Astrocyte (in vitro differentiated cells and primary cell): ENCODE data around the gene RANBP17. TPM values are rescaled to one million over a fixed set of nuclear protein-coding genes. Genes with fewer than 3 reads are reported as not detected.
"Not testable (repeated sequence)": the region's sequence is repeated elsewhere in the genome, so short reads cannot be mapped to it uniquely, and the experiment has no call there.

Experiments used
- DNase-seq: peaks from one replicate; pipeline ENCODE4 v3.0.0-alpha.2; 2010; ENCODE audit warnings: low read depth
- FAIRE-seq: peaks from 2 replicates; lab custom pipeline; 2011; peaks lifted over from hg19 to GRCh38; lab: Jason Lieb, UNC
- H2AFZ ChIP-seq: 2 replicates; pipeline ENCODE4 v1.6.0; 2012; ENCODE audit warnings: low read depth, low read length, inconsistent platforms
- H3K27ac ChIP-seq: 2 replicates; pipeline ENCODE4 v1.5.1; 2011; ENCODE audit warnings: low read depth, low read length, inconsistent platforms
- H3K27me3 ChIP-seq: 2 replicates; pipeline ENCODE4 v1.6.0; 2011; ENCODE audit warnings: low read length, inconsistent platforms; ENCODE audit not compliant: insufficient read depth
- H3K36me3 ChIP-seq: 2 replicates; pipeline ENCODE4 v1.5.1; 2011; ENCODE audit warnings: low read length, inconsistent platforms; ENCODE audit not compliant: insufficient read depth
- H3K4me1 ChIP-seq: 2 replicates; pipeline ENCODE4 v1.5.1; 2011; ENCODE audit warnings: low read length, inconsistent platforms; ENCODE audit not compliant: insufficient read depth
- H3K4me2 ChIP-seq: 2 replicates; pipeline ENCODE4 v1.6.0; 2012; ENCODE audit warnings: low read length, inconsistent platforms
- H3K4me3 ChIP-seq: 2 replicates; pipeline ENCODE4 v1.5.1; 2011; ENCODE audit warnings: low read depth, mild to moderate bottlenecking, low read length, inconsistent platforms; ENCODE audit not compliant: insufficient read depth
- H3K79me2 ChIP-seq: 2 replicates; pipeline ENCODE4 v1.6.0; 2012; ENCODE audit warnings: mild to moderate bottlenecking, low read length, inconsistent platforms; ENCODE audit not compliant: insufficient read depth
- H3K9ac ChIP-seq: 2 replicates; pipeline ENCODE4 v1.6.0; 2012; ENCODE audit warnings: mild to moderate bottlenecking, low read length, inconsistent platforms
- H3K9me3 ChIP-seq: 2 replicates; pipeline ENCODE4 v1.5.1; 2012; ENCODE audit warnings: low read depth, mild to moderate bottlenecking, low read length, inconsistent platforms; ENCODE audit not compliant: insufficient read depth
- H4K20me1 ChIP-seq: 2 replicates; pipeline ENCODE4 v1.6.0; 2012; ENCODE audit warnings: low read length, inconsistent platforms; ENCODE audit not compliant: insufficient read depth
- H3K27ac Mint-ChIP-seq: one replicate; pipeline ENCODE4 v1.8.0; 2021; ENCODE audit warnings: mild to moderate bottlenecking, mixed read lengths; ENCODE audit not compliant: unreplicated experiment
- H3K27me3 Mint-ChIP-seq: one replicate; pipeline ENCODE4 v1.8.0; 2021; ENCODE audit warnings: low read depth, mixed read lengths; ENCODE audit not compliant: unreplicated experiment
- H3K36me3 Mint-ChIP-seq: one replicate; pipeline ENCODE4 v1.8.0; 2021; ENCODE audit warnings: low read depth, mixed read lengths; ENCODE audit not compliant: unreplicated experiment
- H3K4me1 Mint-ChIP-seq: one replicate; pipeline ENCODE4 v1.8.0; 2021; ENCODE audit warnings: low read depth, mixed read lengths; ENCODE audit not compliant: unreplicated experiment
- H3K4me3 Mint-ChIP-seq: one replicate; pipeline ENCODE4 v1.8.0; 2021; ENCODE audit warnings: mild to moderate bottlenecking, moderate library complexity, mixed read lengths; ENCODE audit not compliant: unreplicated experiment
- H3K9me3 Mint-ChIP-seq: one replicate; pipeline ENCODE4 v1.8.0; 2021; ENCODE audit warnings: mild to moderate bottlenecking, mixed read lengths; ENCODE audit not compliant: unreplicated experiment
- CTCF ChIP-seq: IDR thresholded peaks from 2 replicates; pipeline ENCODE4 v1.5.1; 2011; ENCODE audit warnings: low read depth, mild to moderate bottlenecking, inconsistent platforms, low read length, moderate library complexity; ENCODE audit not compliant: insufficient read depth
- EZH2 ChIP-seq: IDR thresholded peaks from 2 replicates; pipeline ENCODE4 v1.6.1; 2012; ENCODE audit warnings: mild to moderate bottlenecking, low read length, inconsistent platforms; ENCODE audit not compliant: insufficient read depth
- total RNA-seq: library from RNA; stranded (reverse); gene quantifications from 2 replicates; pipeline ENCODE4 v1.2.1, GENCODE V29; 2021

The RANBP17 gene
- total RNA-seq, 1 donor from 2014 or later, result 16.2 TPM

GRCh38 chr5:170867825-170868224 is 6.0 kb downstream of the RANBP17 start:
- H3K4me3 Mint-ChIP-seq, result no peak overlapping the region
- Histone ChIP-seq H3K9me3 (no peaks in the 10 kb centered on the region), H3K4me2 (no peak overlapping the region), H3K9ac (no peak overlapping the region), H3K4me3 (no peak overlapping the region), H3K79me2 (peaks cover 59% of the 10 kb centered on the region), H4K20me1 (peaks cover 19% of the 10 kb centered on the region), H3K27ac (no peak overlapping the region), H3K36me3 (no peaks in the 10 kb centered on the region), H3K27me3 (no peaks in the 10 kb centered on the region), H2AFZ (no peak overlapping the region), H3K4me1 (peaks cover 13% of the 10 kb centered on the region)
- TF ChIP-seq EZH2, result no peak
- TF ChIP-seq CTCF, result no peak
- H3K27ac Mint-ChIP-seq, result no peak overlapping the region
- FAIRE-seq (no peak), DNase-seq (no peak)
- H3K4me1 Mint-ChIP-seq, result peaks cover 16% of the 10 kb centered on the region
- no peaks in the 10 kb centered on the region for H3K27me3 Mint-ChIP-seq
- H3K9me3 Mint-ChIP-seq, result peaks cover 12% of the 10 kb centered on the region
- peaks cover 4% of the 10 kb centered on the region for H3K36me3 Mint-ChIP-seq

DNA sequence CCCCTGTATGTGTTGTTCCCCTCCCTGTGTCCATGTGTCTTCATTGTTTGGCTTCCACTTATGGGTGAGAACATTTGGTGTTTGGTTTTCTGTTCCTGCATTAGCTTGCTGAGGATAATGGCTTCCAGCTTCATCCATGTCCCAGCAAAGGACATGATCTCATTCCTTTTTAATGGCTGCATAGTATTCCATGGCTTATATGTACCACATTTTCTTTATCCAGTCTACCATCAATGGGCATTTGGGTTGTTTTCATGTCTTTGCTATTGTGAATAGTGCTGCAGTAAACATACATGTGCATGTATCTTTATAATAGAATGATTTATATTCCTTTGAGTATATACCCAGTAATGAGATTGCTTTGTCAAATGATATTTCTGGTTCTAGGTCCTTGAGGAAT is 8.6 kb downstream of the RANBP17 start:
- not testable (repeated sequence) for H3K27ac Mint-ChIP-seq, DNase-seq, H2AFZ ChIP-seq, H3K4me3 Mint-ChIP-seq, FAIRE-seq, H3K4me2 ChIP-seq, H3K27me3 ChIP-seq, H3K4me1 Mint-ChIP-seq, H3K36me3 Mint-ChIP-seq, H3K9me3 ChIP-seq, H3K9ac ChIP-seq, H3K4me3 ChIP-seq, H3K27me3 Mint-ChIP-seq, H3K36me3 ChIP-seq, H3K4me1 ChIP-seq, H3K27ac ChIP-seq
- H3K9me3 Mint-ChIP-seq, result peaks cover 22% of the 10 kb centered on the region
- H4K20me1 ChIP-seq, result peaks cover 11% of the 10 kb centered on the region
- peaks cover 36% of the 10 kb centered on the region for H3K79me2 ChIP-seq

GRCh38 chr5:170874017-170874416 is 12.2 kb downstream of the RANBP17 start:
- peaks cover 22% of the 10 kb centered on the region for H3K9me3 Mint-ChIP-seq

More at GRCh38 chr5:170874017-170874416, 12.2 kb downstream of the RANBP17 start:
- Histone ChIP-seq H3K9me3 (no peaks in the 10 kb centered on the region), H3K4me3 (no peak overlapping the region), H3K4me2 (no peak overlapping the region), H3K27me3 (no peaks in the 10 kb centered on the region), H3K36me3 (no peaks in the 10 kb centered on the region), H3K4me1 (no peaks in the 10 kb centered on the region), H3K79me2 (peaks cover 32% of the 10 kb centered on the region), H3K27ac (no peak overlapping the region), H4K20me1 (peaks cover 16% of the 10 kb centered on the region), H3K9ac (no peak overlapping the region), H2AFZ (no peak overlapping the region)
- no peak for DNase-seq
- H3K27ac Mint-ChIP-seq, result no peak overlapping the region
- TF ChIP-seq EZH2, result no peak
- TF ChIP-seq CTCF, result no peak
- H3K4me3 Mint-ChIP-seq, result no peak overlapping the region
- no peaks in the 10 kb centered on the region for H3K27me3 Mint-ChIP-seq
- FAIRE-seq, result no peak
- H3K4me1 Mint-ChIP-seq, result peaks cover 6% of the 10 kb centered on the region
- peaks cover 8% of the 10 kb centered on the region for H3K36me3 Mint-ChIP-seq
